GM12891 (cell line): ENCODE measurements around the gene TPCN2.
"Not testable (repeated sequence)": the region's sequence is repeated elsewhere in the genome, so short reads cannot be mapped to it uniquely, and the experiment has no call there.

ENCODE experiments used
- DNase-seq: peaks from one replicate; pipeline ENCODE4 v3.0.0; 2011; ENCODE audit warnings: low spot score; ENCODE audit not compliant: insufficient read length
- FAIRE-seq: peaks from 2 replicates; lab custom pipeline; 2011; peaks lifted over from hg19 to GRCh38; lab: Jason Lieb, UNC
- PAX5 ChIP-seq: IDR thresholded peaks from 2 replicates; pipeline ENCODE4 v1.6.1; 2011; ENCODE audit warnings: low read length, moderate library complexity, mild to moderate bottlenecking; ENCODE audit not compliant: insufficient read depth, severe bottlenecking
- POLR2A ChIP-seq: IDR thresholded peaks from 2 replicates; pipeline ENCODE4 v1.6.1; 2011; ENCODE audit warnings: low read depth, low read length, control low read depth
- POLR2AphosphoS5 ChIP-seq: IDR thresholded peaks from 2 replicates; pipeline ENCODE4 v1.6.1; 2011; ENCODE audit warnings: low read depth, low read length, control low read depth
- POU2F2 ChIP-seq: IDR thresholded peaks from 2 replicates; pipeline ENCODE4 v1.6.1; 2011; ENCODE audit warnings: low read depth, mild to moderate bottlenecking, control low read depth, low read length, moderate library complexity
- SPI1 ChIP-seq: IDR thresholded peaks from 2 replicates; pipeline ENCODE4 v1.6.1; 2011; ENCODE audit warnings: low read depth, low read length, control low read depth
- TAF1 ChIP-seq: IDR thresholded peaks from 2 replicates; pipeline ENCODE4 v1.6.1; 2011; ENCODE audit warnings: low read depth, low read length, control low read depth

Gene TPCN2

GRCh38 chr11:69144316-69145049 lies 95.8 kb downstream of the TPCN2 start:
- DNase-seq, result no peak
- no peak for FAIRE-seq
- TF ChIP-seq POLR2A, result no peak
- no peak for TF ChIP-seq POU2F2
- no peak for TF ChIP-seq PAX5
- TF ChIP-seq TAF1, result no peak
- no peak for TF ChIP-seq SPI1
- TF ChIP-seq POLR2AphosphoS5, result no peak

DNA sequence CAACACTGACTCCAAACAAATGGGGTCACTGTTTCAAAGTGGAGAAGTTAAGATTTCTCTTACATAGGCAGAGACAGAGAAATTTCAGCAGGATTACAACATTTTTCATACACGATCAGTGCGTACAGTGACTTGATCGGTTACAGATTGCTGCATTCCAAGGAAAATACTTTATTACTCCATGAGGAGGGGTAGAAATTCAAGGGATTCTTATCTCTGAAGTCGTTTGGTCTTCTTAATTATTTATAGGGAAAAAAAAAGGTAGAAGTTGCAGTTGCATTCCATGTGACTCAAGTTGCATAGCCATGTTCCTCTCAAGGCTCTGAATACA lies 96.3 kb downstream of the TPCN2 start:
- FAIRE-seq, result no peak
- DNase-seq, result no peak
- no peak for TF ChIP-seq TAF1
- TF ChIP-seq PAX5, result no peak
- no peak for TF ChIP-seq POU2F2
- no peak for TF ChIP-seq SPI1
- no peak for TF ChIP-seq POLR2A
- no peak for TF ChIP-seq POLR2AphosphoS5

- FAIRE-seq, result no peak
- no peak for DNase-seq
- no peak for TF ChIP-seq POLR2A
- no peak for TF ChIP-seq POLR2AphosphoS5
- TF ChIP-seq POU2F2, result no peak
- TF ChIP-seq SPI1, result no peak
- no peak for TF ChIP-seq TAF1
- TF ChIP-seq PAX5, result no peak
Observed at GRCh38 chr11:69148377-69148762, 99.6 kb downstream of the TPCN2 start.

DNA sequence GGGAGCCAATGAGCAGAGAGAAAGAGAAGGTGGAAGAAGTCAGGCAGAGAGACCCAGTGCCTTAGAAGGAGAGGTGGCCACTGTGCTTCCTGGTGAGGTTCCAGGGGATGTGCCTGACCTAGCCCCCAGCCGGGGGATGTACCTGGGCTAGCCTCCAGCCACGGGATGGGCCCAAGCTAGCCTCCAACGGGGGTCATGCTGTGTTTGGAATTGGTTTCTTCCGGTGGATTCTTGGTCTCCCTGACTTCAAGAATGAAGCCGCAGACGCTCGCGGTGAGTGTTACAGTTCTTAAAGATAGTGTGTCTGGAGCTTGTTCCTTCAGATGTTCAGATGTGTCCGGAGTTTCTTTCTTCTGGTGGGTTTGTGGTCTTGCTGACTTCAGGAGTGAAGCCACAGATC lies 100.1 kb downstream of the TPCN2 start:
- TF ChIP-seq TAF1 (no peak), POLR2AphosphoS5 (no peak), PAX5 (no peak), SPI1 (no peak), POLR2A (no peak), POU2F2 (no peak)
- FAIRE-seq (no peak), DNase-seq (no peak)

DNA sequence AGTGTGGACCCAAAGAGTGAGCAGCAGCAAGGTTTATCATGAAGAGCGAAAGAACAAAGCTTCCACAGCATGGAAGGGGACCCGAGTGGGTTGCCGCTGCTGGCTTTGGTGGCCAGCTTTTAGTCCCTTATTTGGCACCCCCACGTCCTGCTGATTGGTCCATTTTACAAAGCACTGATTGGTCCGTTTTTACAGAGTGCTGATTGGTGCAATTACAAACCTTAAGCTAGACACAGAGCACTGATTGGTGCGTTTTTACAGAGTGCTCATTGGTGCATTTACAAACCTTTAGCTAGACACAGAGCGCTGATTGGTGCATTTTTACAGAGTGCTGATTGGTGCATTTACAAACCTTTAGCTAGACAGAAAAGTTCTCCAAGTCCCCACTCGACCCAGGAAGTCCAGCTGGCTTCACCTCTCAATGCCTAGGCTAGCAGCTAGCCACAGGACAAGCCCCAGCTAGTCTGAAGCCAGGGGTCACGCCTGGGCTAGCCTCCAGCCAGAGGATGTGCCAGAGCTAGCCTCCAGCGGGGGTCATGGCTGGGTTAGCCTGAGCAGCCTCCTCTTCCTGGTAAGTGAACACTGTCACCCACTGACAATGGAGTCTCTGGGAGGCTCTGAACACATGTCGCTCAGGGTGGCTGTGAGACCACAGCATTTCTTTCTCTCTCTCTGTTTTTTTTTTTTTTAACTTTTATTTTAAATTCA lies 100.8 kb downstream of the TPCN2 start:
- FAIRE-seq, DNase-seq: not testable (repeated sequence)

DNA sequence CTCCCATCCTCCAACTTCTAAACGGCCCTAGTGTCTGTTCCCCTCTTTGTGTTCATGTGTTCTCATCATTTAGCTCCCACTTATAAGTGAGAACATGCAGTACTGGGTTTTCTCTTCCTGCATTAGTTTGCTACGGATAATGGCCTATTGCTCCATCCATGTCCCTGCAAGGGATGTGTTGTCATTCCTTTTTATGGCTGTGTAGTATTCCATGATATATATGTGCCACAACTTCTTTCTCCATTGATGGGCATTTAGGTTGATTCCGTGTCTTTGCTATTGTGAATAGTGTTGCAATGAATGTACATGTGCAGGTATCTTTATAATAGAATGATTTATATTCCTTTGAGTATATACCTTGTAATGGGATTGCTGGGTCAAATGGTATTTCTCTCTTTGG lies 101.4 kb downstream of the TPCN2 start:
- no peak for FAIRE-seq
- TF ChIP-seq PAX5, result no peak
- TF ChIP-seq SPI1, result no peak
- no peak for TF ChIP-seq POLR2A

DNA sequence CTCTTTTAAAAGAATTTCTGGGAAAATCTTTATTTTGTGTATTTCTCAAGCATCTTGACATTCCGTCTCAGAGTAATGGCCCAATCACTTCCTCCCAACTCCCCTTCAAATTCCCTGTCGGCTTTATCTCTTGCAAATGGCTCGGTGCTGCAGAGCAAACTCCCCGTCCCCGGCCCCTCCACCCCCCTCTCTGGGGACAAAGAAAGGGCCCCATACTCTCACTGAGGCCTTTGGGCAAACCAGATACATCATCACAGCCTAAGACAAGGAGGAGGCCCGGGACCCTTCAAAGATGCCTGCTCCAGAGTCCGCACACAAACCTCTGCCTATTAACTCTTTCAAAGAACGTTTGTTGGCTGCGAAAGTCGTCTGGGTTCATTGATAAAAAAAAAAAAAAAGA lies 103.1 kb downstream of the TPCN2 start:
- no peak for TF ChIP-seq SPI1
- TF ChIP-seq POLR2AphosphoS5, result no peak
- FAIRE-seq, result no peak
- DNase-seq, result no peak

More for the DNA sequence above, 101.4 kb downstream of the TPCN2 start:
- no peak for DNase-seq

DNA sequence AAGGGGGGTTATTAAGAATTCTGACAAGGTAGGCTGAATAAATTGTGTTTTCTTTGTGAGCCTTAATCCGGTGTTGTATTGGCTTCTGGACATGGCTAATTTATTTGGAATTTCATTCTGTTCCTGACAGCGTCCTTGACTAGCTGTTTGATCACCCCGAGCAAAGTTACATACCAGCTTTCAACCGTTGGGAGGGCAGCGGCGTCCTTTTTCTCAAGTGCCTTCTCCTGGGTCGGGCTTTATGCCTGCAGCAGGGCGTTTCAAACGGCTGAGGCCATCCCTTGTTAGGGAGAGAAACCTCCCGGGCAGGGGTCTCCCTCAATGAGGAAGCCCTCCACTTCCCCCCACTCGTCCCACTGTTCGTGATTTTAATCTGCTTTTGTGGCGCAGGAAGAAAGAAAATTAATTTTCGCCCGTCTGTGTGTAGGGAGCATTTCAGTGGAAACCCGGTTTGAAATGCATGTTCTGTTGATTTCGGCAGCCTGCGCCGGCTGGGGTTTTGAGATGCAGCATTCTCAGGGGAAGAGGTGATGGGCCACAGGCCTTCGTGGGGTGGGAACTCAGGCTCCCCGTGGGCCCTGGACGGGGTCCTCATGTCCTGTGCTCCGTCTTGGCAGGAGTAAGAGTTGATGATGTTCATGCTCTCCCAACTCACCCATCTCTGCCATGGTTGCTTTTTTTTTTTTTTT lies 104.1 kb downstream of the TPCN2 start:
- no peak for TF ChIP-seq SPI1
- no peak for TF ChIP-seq TAF1
- no peak for TF ChIP-seq POLR2AphosphoS5
- TF ChIP-seq POU2F2, result no peak
- TF ChIP-seq POLR2A, result no peak
- FAIRE-seq (no peak), DNase-seq (no peak)

DNA sequence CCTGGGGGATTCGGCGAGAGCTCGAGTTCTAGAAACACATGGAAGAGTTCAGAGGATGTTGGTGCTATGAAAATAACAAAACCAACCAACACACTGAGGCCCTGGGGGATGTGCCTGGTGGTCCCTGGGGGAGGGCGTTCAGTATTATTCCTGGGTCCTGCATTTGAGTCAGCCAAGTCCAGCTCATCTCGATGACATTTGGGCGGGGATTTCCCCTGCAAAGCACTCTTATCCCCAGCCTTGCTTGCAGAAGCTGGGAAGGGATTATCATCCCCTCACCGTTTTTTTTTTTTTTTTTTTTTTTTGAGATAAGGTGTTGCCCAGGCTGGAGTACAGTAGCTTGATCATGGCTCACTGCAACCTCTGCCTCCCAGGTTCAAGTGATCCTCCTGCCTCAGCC lies 104.9 kb downstream of the TPCN2 start:
- no peak for TF ChIP-seq POLR2AphosphoS5
- no peak for TF ChIP-seq SPI1
- TF ChIP-seq POU2F2, result no peak
- TF ChIP-seq TAF1, result no peak
- no peak for TF ChIP-seq PAX5
- no peak for TF ChIP-seq POLR2A
- FAIRE-seq, result no peak
- no peak for DNase-seq

GRCh38 chr11:69154211-69154913 lies 105.6 kb downstream of the TPCN2 start:
- TF ChIP-seq SPI1, result no peak
- no peak for TF ChIP-seq POLR2A
- no peak for TF ChIP-seq TAF1
- TF ChIP-seq PAX5, result no peak
- no peak for TF ChIP-seq POLR2AphosphoS5
- TF ChIP-seq POU2F2, result no peak
- DNase-seq (no peak), FAIRE-seq (no peak)

GRCh38 chr11:69154938-69155301 lies 106.2 kb downstream of the TPCN2 start:
- no peak for FAIRE-seq
- DNase-seq, result no peak
- no peak for TF ChIP-seq POLR2A
- no peak for TF ChIP-seq POLR2AphosphoS5
- TF ChIP-seq SPI1, result no peak
- TF ChIP-seq TAF1, result no peak
- TF ChIP-seq PAX5, result no peak
- TF ChIP-seq POU2F2, result no peak
